Keratinocyte (primary cell): ENCODE data around the gene TLE1.

Experiments used
- EZH2 ChIP-seq: IDR thresholded peaks from one replicate; pipeline ENCODE4 v1.6.1; 2012; ENCODE audit warnings: inconsistent platforms, mild to moderate bottlenecking, low read length, moderate library complexity
- TF ChIP-seq, protein P1 (sequence below), 3 experiments: IDR thresholded peaks in 1 of 3; conservative IDR thresholded peaks in 1 of 3; optimal IDR thresholded peaks in 1 of 3; 2 replicates in 2 of 3; 3 replicates in 1 of 3; pipeline versions ENCODE3 to v1.5.1; 2011; ENCODE audit warnings: low read length in 3 of 3, mild to moderate bottlenecking in 3 of 3, moderate library complexity in 2 of 3, control low read depth in 1 of 3, inconsistent platforms in 1 of 3; ENCODE audit not compliant: insufficient read depth in 2 of 3; ENCODE audit errors: extremely low read depth in 1 of 3

GRCh38 chr9:81609782-81610739 lies 79.3 kb downstream of the TLE1 start:
- TF ChIP-seq, protein P1, sequence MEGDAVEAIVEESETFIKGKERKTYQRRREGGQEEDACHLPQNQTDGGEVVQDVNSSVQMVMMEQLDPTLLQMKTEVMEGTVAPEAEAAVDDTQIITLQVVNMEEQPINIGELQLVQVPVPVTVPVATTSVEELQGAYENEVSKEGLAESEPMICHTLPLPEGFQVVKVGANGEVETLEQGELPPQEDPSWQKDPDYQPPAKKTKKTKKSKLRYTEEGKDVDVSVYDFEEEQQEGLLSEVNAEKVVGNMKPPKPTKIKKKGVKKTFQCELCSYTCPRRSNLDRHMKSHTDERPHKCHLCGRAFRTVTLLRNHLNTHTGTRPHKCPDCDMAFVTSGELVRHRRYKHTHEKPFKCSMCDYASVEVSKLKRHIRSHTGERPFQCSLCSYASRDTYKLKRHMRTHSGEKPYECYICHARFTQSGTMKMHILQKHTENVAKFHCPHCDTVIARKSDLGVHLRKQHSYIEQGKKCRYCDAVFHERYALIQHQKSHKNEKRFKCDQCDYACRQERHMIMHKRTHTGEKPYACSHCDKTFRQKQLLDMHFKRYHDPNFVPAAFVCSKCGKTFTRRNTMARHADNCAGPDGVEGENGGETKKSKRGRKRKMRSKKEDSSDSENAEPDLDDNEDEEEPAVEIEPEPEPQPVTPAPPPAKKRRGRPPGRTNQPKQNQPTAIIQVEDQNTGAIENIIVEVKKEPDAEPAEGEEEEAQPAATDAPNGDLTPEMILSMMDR (optimal IDR thresholded peaks at IDR 0.05 in 1 of 3, IDR thresholded peaks at IDR 0.05 in 1 of 3, conservative IDR thresholded peaks at IDR 0.05 in 1 of 3; ENCODE audit: extremely low read depth in 1 of 3, insufficient read depth in 2 of 3, low read length in 3 of 3), result no peak
- TF ChIP-seq EZH2, result no peak
